SU-DHL-6 (cell line): ENCODE data around the gene RASA2.

Source experiments
- CTCF ChIP-seq: fragments of 200-600 bp; sonication (generic); IDR thresholded peaks from one replicate; pipeline ENCODE4 v1.5.1; 2017; ENCODE audit warnings: antibody characterized with exemption, mild to moderate bottlenecking, low read length, moderate library complexity; ENCODE audit not compliant: insufficient read depth, poor library complexity, severe bottlenecking
- EZH2phosphoT487 ChIP-seq: fragments of 200-600 bp; sonication (generic), shearing (Covaris generic); conservative IDR thresholded peaks from 2 replicates; pipeline ENCODE4 v1.6.1; 2018; ENCODE audit warnings: mild to moderate bottlenecking, antibody characterized with exemption, low read length, moderate library complexity, mixed read lengths

GRCh38 chr3:141578202-141578973, 91.6 kb downstream of the RASA2 start:
- no peak for TF ChIP-seq CTCF
- no peak for TF ChIP-seq EZH2phosphoT487
